Liver (tissue), 9 donors: ENCODE results near the gene ZSCAN5B. TPM values are rescaled to one million over a fixed set of nuclear protein-coding genes. Genes with fewer than 3 reads are reported as not detected.

Source experiments
- DNase-seq: peaks from one replicate; pipeline ENCODE4 v3.0.0-alpha.2; 2017; ENCODE audit warnings: low spot score
- H3K27ac ChIP-seq, 2 donors: one replicate each; pipeline ENCODE4 v1.7.0; 2013; ENCODE audit warnings: inconsistent platforms in 2 of 2, low read length in 2 of 2, control low read depth in 1 of 2, low read depth in 1 of 2, mild to moderate bottlenecking in 1 of 2
- H3K27me3 ChIP-seq, 4 donors: one replicate each; pipeline versions ENCODE4 v1.6.1 to v1.7.0; 2013; ENCODE audit warnings: low read length in 3 of 4, inconsistent platforms in 1 of 4, mild to moderate bottlenecking in 1 of 4, moderate library complexity in 1 of 4; ENCODE audit not compliant: control insufficient read depth in 4 of 4, insufficient read depth in 4 of 4
- H3K36me3 ChIP-seq, 4 donors: one replicate each; pipeline versions ENCODE4 v1.6.1 to v1.7.0; 2013; ENCODE audit warnings: low read length in 3 of 4, mild to moderate bottlenecking in 3 of 4, low read depth in 1 of 4, moderate library complexity in 1 of 4; ENCODE audit not compliant: control insufficient read depth in 4 of 4, insufficient read depth in 3 of 4
- H3K4me1 ChIP-seq, 4 donors: one replicate each; pipeline versions ENCODE4 v1.6.1 to v1.7.0; 2013; ENCODE audit warnings: low read length in 3 of 4, mild to moderate bottlenecking in 3 of 4, moderate library complexity in 1 of 4; ENCODE audit not compliant: control insufficient read depth in 4 of 4, insufficient read depth in 4 of 4
- H3K4me3 ChIP-seq, 3 donors: one replicate each; pipeline versions ENCODE4 v1.6.1 to v1.7.0; 2013; ENCODE audit warnings: low read length in 3 of 3, control low read depth in 1 of 3, low read depth in 1 of 3, mild to moderate bottlenecking in 1 of 3
- H3K9ac ChIP-seq, 2 donors: one replicate each; pipeline ENCODE4 v1.7.0; 2013; ENCODE audit warnings: low read length in 2 of 2, mild to moderate bottlenecking in 2 of 2, moderate library complexity in 2 of 2, control low read depth in 1 of 2, low read depth in 1 of 2
- H3K9me3 ChIP-seq, 4 donors: one replicate each; pipeline versions ENCODE4 v1.6.1 to v1.7.0; 2013; ENCODE audit warnings: low read length in 3 of 4; ENCODE audit not compliant: control insufficient read depth in 4 of 4
- ATF3 ChIP-seq: IDR thresholded peaks from 2 replicates; pipeline ENCODE4 v1.6.1; 2016; ENCODE audit warnings: antibody characterized with exemption
- CTCF ChIP-seq: fragments of 150-350 bp; IDR thresholded peaks from 2 replicates; pipeline ENCODE4 v1.5.1; 2017; ENCODE audit warnings: improper control_type of control experiment, low read depth, low read length; ENCODE audit not compliant: missing input control
- EGR1 ChIP-seq, 2 donors: IDR thresholded peaks; 2 replicates each; pipeline ENCODE4 v1.6.1; 2016 to 2018; ENCODE audit warnings: antibody characterized with exemption in 2 of 2, low read depth in 2 of 2
- FOXA1 ChIP-seq: IDR thresholded peaks from 2 replicates; pipeline ENCODE4 v1.6.1; 2016; ENCODE audit warnings: antibody characterized with exemption
- FOXA2 ChIP-seq: IDR thresholded peaks from 2 replicates; pipeline ENCODE4 v1.6.1; 2016; ENCODE audit warnings: antibody characterized with exemption
- GABPA ChIP-seq, 2 donors: IDR thresholded peaks in 1 of 2; conservative IDR thresholded peaks in 1 of 2; 2 replicates each; pipeline ENCODE4 v1.6.1; 2016; ENCODE audit warnings: antibody characterized with exemption in 2 of 2, mild to moderate bottlenecking in 1 of 2, moderate library complexity in 1 of 2
- HNF4A ChIP-seq, 2 donors: conservative IDR thresholded peaks; 2 replicates each; pipeline ENCODE4 v1.6.1; 2016; ENCODE audit warnings: antibody characterized with exemption in 2 of 2, mild to moderate bottlenecking in 2 of 2
- HNF4G ChIP-seq: IDR thresholded peaks from 2 replicates; pipeline ENCODE4 v1.6.1; 2016; ENCODE audit warnings: antibody characterized with exemption
- JUND ChIP-seq, 2 donors: IDR thresholded peaks; 2 replicates each; pipeline ENCODE4 v1.6.1; 2016; ENCODE audit warnings: antibody characterized with exemption in 2 of 2
- MAX ChIP-seq: IDR thresholded peaks from 2 replicates; pipeline ENCODE4 v1.6.1; 2016; ENCODE audit warnings: antibody characterized with exemption
- NR2F2 ChIP-seq: IDR thresholded peaks from 2 replicates; pipeline ENCODE4 v1.6.1; 2016; ENCODE audit warnings: antibody characterized with exemption
- RAD21 ChIP-seq, 2 donors: IDR thresholded peaks; 2 replicates each; pipeline ENCODE4 v1.6.1; 2016; ENCODE audit warnings: antibody characterized with exemption in 2 of 2, mild to moderate bottlenecking in 2 of 2
- REST ChIP-seq: IDR thresholded peaks from 2 replicates; pipeline ENCODE4 v1.6.1; 2016; ENCODE audit warnings: antibody characterized with exemption, mild to moderate bottlenecking
- RXRA ChIP-seq, 2 donors: IDR thresholded peaks; 2 replicates each; pipeline ENCODE4 v1.6.1; 2017 to 2018; ENCODE audit warnings: antibody characterized with exemption in 2 of 2, mild to moderate bottlenecking in 1 of 2
- SP1 ChIP-seq: IDR thresholded peaks from 2 replicates; pipeline ENCODE4 v1.6.1; 2018; ENCODE audit warnings: antibody characterized with exemption, mild to moderate bottlenecking
- TAF1 ChIP-seq: conservative IDR thresholded peaks from 2 replicates; pipeline ENCODE4 v1.6.1; 2016; ENCODE audit warnings: antibody characterized with exemption, mild to moderate bottlenecking
- YY1 ChIP-seq: IDR thresholded peaks from 2 replicates; pipeline ENCODE4 v1.6.1; 2016; ENCODE audit warnings: antibody characterized with exemption, mild to moderate bottlenecking
- ZBTB33 ChIP-seq: IDR thresholded peaks from 2 replicates; pipeline ENCODE4 v1.6.1; 2016; ENCODE audit warnings: antibody characterized with exemption
- WGBS: extraction: QIAGEN DNeasy Blood & Tissue Kit; methylation state at CpG from one replicate; pipeline ENCODE4 v1.1.7; 2013; 5-methylcytosine and 5-hydroxymethylcytosine counted together
- polyA plus RNA-seq, 2 donors: library from polyadenylated mRNA; stranded (reverse) in 1 of 2; unstranded in 1 of 2; fragments of 200-250 nt in 1 of 2; fragments of >200 nt in 1 of 2; fragmentation: Nextera tagmentation in 1 of 2; extraction: Ambion mirVana in 1 of 2; gene quantifications; one replicate each; pipeline versions ENCODE4 v1.2.1 to v1.2.3, GENCODE V29; 2013 to 2015
- total RNA-seq, 2 donors: library from RNA; depleted of rRNA; stranded (reverse); fragments of >200 nt; gene quantifications; one replicate each; pipeline ENCODE4 v1.2.3, GENCODE V29; 2014
- donor health status: healthy.
- donor health status: healthy.
- donor health status: healthy.
- donor health status: healthy.
- donor health status: healthy.

The ZSCAN5B gene
- total and polyA plus RNA-seq, 4 donors, result 0.08 TPM; not detected in 3

GRCh38 chr19:56174086-56174485, 23.5 kb downstream of the ZSCAN5B start:
- Histone ChIP-seq H3K36me3 (no peaks in the 10 kb centered on the region), H3K27ac (no peak overlapping the region), H3K4me3 (no peak overlapping the region), H3K9me3 (no peaks in the 10 kb centered on the region), H3K27me3 (no peaks in the 10 kb centered on the region), H3K9ac (no peak overlapping the region), H3K4me1 (peaks cover 4 to 18% (median 9%) of the 10 kb centered on the region in 4 donors)
- no peak for TF ChIP-seq TAF1
- TF ChIP-seq MAX, result no peak
- no peak for TF ChIP-seq FOXA2
- no peak for TF ChIP-seq HNF4G
- TF ChIP-seq YY1, result no peak
- no peak for TF ChIP-seq NR2F2
- no peak for TF ChIP-seq REST
- TF ChIP-seq CTCF, result no peak
- no peak for TF ChIP-seq ATF3
- no peak for TF ChIP-seq GABPA (IDR thresholded peaks at IDR 0.05 in 1 of 2, conservative IDR thresholded peaks at IDR 0.05 in 1 of 2)
- no peak for TF ChIP-seq HNF4A (conservative IDR thresholded peaks at IDR 0.05)
- no peak for TF ChIP-seq EGR1 (IDR thresholded peaks at IDR 0.05; ENCODE audit: low read depth in 2 of 2)
- no peak for TF ChIP-seq RAD21 (IDR thresholded peaks at IDR 0.05)
- TF ChIP-seq ZBTB33, result no peak
- TF ChIP-seq JUND (IDR thresholded peaks at IDR 0.05), result no peak
- TF ChIP-seq FOXA1, result no peak
- TF ChIP-seq RXRA (IDR thresholded peaks at IDR 0.05), result no peak
- TF ChIP-seq SP1, result no peak
- WGBS, result 46% methylated on average over 9 of the region's 9 CpGs
- no peak for DNase-seq
